Activated CD4-positive, CD25-positive, alpha-beta regulatory T cell treated with anti-CD3 and anti-CD28 coated beads, Interleukin-2, amount 50 U/mL, for 16 hours (primary cell): ENCODE data around the gene LLCFC1.

Source experiments
- DNase-seq: peaks from one replicate; pipeline ENCODE4 v3.0.0-alpha.2; 2020; ENCODE audit warnings: low read depth, low spot score

LLCFC1 gene

DNA sequence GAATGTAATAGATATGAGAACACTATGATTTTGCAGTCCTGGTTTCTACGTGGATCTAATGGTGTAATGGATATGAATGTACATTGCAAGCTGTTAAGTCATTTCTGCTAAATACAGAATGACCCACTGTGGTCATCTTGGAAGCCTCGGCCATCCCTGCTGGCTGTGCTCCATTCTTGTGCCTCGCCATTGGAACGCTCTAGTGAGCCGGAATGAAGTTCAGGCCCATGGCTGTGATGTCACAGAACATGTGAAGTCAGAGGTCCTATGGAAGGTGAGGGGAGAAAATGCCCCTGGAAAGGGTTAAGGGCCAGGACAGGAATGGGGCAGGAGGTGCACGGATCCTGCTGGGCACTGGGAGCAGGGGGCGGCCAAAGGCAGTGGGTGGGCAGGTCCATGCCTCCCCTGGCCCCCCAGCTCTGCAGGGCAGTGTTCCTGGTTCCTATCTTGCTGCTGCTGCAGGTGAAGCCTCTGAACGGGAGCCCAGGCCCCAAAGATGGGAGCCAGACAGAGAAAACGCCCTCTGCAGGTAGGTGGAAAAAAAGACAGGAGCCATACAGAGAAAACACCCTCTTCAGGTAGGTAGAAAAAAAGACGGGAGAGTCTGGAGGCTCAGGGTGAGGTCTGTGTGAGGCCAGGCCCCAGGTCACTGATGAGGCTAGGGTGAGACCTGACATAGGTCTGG is at the start of gene LLCFC1:
TSS of gene LLCFC1 (plus strand) at position 259 of the 685 bp plus-strand sequence. CDS start at position 397, 138 bp downstream.
- DNase-seq: no peak

DNA sequence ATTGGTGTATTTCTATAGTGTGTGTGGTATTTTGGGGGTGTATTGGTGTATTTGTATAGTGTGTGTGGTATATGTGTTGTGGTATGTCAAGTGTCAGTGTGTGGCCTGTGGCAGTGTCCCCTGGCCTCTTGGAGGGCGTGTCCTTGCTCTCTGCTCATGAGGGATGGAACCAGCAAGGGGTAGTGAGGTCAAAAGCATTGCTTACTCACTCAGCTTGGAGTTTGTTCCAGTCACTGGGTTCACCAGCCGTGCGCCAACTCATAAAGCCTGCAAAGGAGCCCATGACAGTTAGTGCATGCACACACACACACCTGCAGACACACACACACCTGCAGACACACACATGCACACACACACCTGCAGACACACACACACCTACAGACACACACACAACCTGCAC is 49.5 kb upstream of the LLCFC1 start:
- DNase-seq: no peak

DNA sequence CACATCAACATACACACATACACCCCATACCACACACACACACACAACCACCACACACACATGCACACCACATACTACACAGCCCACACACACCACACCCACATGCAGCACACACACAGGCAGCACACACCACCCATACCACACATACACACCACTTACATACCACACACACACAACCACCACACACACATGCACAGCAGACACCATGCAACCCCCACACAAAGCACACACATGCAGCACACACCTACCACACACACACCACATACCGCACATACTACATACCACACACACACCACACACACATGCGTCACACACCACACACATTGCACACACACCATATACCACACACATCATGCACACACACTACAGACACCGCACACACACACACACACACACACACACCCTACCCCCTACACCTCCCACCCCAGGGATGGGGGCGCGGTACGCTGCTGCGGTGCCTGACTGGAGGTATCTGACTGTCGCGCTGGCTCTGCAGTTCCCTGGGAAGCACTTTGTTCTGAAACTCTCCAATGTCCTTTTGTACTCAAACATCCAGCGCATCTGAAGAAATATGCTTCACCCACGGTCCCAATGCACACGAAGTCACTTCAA is 48.3 kb upstream of the LLCFC1 start:
- DNase-seq: no peak

DNA sequence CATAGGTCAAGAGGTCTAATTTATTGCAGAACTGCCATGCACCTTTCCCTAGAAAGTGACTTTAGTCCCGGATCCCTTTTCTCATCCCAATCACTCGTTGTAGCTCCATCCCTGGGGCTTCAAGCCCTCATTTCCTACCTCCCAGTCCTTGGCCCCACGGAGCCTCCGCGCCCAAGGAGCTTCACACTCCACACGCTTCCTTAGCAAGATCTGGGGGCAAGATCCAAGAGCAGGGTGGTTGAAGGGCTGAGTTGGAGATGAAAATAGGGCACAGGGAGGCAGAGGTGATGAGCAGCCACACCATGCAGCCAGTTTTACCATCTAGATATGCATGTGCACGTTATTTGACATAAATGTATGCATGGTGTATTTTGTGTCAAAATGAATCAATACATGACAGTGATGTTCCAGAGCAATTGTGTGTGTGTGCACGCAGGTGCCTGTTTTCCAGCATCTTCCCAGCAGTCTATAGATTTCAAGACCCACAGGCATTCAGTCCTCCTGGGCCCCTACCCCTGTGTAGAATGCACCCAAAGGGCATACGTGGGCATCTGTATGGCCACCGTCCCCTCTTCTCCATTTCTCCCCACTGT is 47.7 kb upstream of the LLCFC1 start:
- DNase-seq: no peak

DNA sequence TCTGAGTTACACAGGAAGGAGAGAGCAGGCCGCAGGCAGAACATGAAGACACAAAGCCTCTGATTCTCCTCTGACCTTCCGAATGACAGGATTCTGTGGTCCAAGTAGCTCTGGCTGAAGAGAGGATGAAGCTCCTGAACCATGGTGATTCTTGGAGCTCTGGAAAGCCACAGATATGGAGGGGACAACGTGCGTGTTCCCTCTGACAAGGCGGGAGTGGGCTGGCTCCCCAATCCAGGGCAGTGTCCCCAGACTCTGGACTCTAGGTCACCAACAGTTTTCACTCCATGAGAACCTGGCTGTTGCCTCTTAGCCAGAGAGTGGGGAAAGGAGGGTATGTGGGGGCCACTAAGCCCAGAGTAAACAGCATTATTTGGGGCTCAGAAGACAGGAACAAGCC is 46.3 kb upstream of the LLCFC1 start:
- DNase-seq: no peak

DNA sequence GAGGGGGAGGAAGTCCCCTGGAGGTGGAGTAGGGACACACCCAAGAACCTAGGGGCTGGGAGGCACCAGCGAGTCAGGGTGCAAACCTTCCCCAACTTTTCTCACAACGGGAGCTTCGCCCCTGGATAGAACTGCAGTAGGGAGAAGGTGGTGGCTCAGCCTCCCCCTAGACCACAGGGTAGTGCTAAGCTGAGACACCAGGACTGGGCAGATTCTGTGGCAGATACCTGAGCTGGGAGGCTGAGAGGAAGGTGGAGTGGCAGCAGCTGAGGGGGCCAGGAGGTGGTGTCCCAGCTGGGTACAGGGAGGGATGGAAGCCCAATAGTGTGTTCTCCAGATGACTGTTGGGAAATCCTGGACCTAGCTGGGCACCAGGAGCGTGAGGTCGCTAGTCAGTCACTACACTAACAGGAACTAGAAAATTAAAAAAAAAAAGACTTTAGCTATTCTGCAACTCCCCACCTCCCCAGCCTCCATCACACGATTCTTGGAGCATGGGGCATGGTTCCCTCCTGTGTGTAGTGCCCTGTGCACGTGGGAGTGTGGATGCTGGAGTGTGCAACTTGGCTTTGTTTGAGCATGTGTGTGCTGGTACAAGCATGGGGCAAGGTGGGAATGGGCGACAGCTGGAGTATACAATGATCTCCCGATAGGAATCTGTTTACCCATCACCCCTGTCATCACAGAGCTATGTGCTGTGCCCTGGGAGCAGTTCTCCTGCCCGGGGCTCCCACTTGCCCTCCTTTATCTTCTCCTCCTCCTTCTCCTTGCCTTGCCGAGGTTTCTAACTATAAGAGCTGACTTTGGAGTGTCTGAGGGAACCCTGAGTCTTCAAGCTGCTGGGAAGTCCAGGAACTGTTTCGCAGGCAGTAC is 44.9 kb upstream of the LLCFC1 start:
- DNase-seq: no peak

DNA sequence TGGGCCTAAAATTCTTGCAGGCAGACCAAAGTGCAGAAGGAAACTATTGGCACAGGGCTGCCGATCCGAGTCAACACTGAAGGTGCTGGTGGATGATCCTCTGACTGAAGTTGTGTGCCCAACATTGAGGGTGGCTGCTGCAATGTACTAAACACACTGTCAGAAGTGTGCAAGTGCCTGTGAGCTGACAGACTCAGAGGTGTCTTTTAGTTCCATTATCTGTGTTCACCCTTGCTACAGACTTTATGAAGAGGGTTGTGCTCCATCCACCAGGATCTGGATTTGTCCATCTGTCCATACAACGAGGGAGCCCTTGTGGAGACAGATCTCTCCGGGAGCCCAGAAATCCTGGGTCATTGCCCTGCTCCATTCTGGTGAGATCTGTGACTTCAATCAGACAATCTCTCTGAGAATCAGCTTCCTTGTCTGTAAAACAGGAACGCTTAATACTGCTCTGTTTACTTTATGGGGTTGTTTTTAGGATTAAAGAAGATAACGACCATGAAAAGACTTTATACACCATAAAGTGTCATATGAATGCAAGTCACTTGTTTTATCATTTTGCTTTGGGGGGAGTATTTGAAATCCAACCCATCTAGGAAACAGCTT is 44.2 kb upstream of the LLCFC1 start:
- no peak for DNase-seq

DNA sequence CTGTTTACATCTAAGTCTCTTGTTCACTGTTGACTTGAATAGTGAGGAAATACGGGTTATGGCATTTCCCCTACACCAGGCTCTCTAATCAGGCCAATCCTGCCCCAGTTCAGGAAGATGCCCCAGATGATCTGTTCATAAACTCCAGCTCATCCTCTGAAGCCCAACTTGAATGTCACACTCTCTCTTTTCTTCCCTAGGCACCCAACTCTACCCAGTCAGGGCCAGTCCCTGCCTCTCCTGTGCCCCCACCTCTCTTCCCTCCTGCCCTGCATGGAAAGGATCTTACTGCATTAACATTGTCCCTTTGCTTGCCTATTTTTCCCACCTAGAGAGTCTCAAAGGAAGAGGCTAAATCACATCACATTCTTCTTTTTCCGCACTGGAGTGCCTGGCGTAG is 43.1 kb upstream of the LLCFC1 start:
- no peak for DNase-seq

DNA sequence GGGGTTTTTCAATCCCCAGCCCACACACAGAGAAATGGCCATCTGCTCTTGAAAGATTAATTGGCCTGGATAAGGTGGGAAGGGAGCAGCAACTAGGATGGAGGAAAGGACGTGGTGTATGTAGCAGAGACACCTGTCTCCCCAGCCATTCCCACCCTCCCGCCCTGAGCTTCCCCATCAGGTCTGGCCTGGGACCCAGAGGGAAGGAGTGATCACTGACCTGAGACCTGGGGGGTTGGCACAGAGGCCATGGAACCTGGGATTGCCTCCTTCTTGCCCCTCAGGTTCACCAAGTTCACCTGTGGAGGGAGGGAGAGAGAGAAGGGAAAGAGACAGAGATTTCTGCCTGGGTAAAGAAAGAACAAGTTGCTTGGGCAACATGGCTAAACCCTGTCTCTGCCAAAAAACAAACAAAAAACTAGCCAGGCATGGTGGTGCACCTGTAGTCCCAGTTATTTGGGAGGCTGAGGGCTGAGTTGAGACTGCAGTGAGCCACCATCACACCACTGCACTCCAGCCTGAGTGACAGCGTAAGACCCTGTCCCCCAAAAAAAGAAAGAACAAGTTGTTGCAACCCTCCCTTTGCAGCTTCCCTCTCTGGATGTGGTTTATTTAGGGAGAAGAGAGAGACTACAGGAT is 42.4 kb upstream of the LLCFC1 start:
- no peak for DNase-seq

DNA sequence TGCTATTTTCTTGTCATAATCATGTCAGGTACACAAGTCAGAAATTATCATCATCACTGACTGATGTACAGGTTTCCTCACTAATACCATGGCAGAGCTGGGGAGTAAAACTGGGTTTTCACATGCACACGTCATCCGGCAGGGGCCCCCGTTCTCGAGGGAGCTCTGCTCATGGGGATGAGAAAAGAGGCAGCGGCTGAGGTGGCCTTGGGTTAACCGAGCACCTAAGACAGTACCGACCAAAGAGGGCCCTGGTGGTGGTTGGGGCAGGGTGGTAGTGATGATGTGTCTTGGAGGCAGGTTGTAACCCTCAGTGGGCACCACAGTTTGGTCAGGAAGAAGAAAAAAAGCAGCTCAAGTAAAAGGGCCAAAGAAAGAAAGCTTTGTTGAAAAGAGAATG is 41.6 kb upstream of the LLCFC1 start:
- DNase-seq: no peak

DNA sequence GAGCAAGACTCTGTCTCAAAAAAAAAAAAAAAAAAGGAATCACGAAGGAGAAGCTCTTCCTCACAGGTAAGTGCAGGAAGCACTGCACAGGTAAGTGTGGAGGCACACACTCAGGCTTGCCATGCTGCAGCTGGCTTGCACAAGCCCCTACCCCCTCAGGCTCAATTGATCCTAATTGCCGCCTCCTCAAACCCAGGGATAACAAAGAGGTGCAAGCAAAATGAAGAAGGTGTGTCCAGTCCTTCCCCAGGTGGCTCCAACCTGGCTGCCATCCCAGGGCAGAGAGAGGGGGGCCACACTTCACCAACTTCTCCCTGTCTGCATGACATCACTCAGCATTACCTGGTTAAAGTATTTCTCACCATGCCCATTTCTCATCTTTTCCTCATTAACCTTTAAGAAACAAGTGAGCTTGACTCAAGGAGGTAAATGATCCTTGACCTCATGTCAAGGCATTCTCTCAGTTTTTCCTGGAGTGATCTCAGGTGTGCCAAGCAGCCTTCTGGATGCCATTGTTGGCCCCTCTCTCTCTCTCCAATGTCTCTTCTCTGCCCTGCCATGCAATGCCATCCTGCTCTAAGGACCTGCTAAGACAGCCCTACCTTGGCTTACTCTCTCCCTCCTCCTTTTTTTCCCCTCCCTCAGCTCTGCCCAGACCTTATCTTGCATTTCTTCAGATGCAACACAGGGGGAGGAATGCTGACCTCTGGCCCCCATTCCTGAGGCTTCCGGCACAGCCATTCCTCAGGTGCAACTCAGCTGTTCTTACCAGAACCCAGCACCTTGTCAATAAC is 40.7 kb upstream of the LLCFC1 start:
- DNase-seq: no peak

DNA sequence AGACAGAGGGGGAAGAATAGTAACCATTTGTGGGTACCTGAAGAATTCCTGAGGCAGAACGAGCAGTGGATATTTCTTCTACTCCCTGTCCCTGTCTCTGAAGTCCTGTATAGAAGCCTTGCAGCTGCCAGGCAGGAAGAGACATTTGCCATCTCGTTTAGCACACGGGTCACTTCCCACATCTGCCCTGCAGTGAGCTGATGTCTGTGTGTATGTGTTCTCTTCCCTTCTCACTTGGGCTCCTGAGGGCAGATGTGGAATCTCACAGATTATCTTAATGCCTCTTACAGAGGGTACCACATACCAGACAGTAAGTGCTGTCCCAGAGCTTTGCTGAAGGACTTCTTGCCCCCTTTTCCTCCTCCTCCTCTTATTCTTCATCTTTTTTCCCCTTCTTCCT is 39.6 kb upstream of the LLCFC1 start:
- DNase-seq: no peak

DNA sequence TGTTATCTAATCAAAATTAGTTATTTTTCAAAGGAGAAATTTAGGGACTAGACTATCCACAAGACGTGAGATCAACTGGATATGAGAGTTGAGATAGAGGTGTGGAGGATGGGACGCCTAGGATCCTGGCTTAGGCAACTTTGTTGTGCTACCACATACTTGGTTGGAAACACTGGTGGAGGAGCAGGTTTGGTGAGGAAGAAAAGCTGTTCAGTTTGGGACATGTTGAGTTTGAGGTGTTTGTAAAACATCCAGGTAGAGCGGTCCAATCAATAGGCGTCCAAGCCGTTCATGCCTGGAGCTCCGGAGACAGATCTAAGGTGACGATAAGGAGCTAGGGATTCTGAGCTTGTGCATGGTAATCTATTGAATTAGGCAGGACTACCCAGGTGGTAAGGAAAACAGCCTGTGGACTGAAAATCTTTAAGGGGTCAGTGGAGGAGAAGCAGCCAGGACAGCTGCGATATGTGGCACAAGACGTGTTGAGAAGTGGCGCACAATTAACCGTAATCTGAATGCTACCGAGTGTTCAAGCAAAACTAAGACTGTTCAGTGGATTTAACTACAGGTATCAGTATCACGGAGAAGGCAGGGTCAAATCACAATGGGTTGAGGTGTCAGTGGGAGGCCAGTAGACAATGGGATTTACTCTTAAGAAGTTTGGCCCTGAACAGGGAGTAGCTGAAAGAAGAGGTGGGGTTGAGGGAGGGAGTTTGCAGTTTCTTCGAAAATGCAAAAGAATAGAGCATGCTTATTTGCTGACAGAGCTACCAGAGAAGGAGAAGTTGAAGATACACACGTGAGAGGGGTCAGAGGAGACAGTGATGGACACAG is 37.6 kb upstream of the LLCFC1 start:
- no peak for DNase-seq

DNA sequence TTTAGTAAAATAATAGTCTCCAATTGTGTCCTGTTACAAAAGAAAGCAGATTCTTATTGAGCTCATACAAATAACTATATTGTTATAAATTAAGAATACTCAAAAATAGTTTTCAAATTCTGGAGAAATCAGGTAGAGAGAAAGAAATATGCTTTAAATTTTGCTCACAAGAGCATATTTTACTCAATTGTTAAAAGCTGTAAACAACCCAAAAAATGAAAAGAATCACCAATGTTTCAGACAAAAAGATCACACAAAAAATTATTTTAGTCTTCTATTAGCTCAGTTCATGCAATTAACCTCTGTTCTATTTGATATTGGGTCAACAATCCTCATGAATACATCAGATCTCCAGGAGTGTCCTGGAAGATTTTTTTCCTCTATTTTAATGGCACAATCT is 35.2 kb upstream of the LLCFC1 start:
- DNase-seq: no peak

DNA sequence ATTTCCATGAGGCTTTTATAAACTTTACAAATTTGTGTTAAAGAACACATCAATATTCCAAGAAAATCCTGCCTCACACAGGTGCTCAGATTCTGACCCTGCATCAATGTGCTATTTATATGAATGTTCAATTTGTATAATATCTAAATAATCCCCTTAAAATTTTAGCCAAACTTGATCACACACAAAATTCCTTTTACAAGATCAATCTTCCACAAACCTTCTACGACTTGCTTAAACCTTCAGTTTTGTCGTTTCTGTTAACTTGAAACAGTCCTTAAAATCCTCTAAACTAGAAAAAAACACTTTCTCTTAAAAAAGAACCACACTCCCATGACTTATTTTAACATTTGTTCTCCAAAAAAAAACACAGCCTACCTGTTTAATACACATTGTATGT is 33.5 kb upstream of the LLCFC1 start:
- DNase-seq: no peak

DNA sequence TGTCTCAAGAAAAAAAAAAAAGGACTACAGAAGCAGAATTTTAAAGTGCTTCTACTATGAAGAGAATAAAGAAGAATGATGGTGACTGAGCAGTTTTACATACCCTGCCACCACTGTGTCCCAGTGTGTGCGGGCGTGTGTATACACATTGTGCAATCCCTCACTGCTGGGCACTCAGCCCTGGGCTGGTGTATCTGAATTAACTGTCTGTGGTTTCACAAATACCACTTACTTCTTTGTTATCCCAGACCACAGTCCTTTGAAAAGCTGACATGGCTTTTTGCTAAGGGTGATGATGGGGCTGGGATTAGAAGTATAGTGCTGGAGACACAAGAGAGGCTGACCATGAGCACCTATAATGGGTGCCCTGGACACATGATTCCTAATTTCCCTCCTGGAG is 32.6 kb upstream of the LLCFC1 start:
- no peak for DNase-seq

DNA sequence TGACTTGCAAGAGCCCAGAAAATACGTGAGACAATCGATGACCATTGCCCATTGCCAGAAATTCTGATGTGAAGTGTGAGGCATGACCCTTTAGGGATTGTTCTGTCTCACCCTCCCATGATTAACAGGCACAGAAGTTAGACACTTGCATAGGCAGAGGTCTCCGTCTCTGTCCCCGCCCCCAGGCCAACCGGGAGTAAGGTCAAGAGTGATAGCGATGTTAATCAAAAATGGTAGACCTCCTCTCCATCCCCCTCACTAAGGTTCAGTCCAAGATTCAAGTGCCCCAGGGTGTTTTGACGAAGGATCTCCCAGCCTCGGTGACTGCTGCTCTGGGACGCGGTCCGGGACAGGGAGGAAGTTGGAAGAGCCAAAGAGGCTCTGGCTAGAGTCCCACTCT is 31.0 kb upstream of the LLCFC1 start:
- no peak for DNase-seq

DNA sequence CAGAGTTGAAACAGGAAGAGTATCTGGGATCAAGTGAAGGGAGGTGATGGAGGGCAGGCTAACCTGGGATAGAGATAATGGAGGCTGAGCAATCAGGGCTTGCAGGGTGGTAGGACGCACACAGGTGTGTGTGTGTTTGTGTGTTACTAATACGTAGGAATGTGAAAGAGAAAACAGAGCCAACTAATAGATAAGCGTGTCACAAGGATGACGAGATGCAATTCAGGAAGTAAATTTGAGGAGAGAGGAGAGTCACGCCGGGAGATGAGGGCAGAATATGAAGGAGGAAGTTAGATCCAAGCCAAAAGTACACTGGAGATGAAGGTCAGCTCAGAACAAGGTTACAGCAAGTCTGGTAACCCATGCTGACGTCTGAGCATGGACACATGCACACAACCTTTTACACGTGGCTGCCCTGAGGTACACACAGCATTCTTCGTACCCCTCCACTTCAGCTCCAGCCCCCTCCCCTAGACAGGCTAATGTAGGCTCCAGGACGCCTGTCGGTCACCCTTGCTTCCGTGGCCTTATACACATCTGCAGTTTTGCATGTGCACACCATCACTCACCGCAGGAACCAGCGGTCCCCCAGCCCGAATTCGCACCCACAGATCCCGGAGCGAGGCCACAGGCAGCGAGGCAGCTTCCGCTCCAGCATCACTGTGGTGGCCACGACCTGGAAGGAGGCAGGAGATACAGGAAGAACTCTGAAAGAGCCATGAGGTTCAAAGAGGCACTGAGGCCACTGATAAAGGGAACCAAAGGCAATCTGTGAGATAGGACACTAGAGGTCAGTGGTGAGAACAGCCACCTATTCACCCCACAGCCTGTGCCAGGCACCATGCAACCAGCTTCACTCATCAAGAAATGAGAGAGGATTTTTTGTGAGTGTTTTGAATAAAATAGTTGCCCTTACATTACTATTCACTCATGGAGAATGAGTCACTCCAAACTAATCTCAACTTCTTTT is 30.1 kb upstream of the LLCFC1 start:
- DNase-seq: no peak

DNA sequence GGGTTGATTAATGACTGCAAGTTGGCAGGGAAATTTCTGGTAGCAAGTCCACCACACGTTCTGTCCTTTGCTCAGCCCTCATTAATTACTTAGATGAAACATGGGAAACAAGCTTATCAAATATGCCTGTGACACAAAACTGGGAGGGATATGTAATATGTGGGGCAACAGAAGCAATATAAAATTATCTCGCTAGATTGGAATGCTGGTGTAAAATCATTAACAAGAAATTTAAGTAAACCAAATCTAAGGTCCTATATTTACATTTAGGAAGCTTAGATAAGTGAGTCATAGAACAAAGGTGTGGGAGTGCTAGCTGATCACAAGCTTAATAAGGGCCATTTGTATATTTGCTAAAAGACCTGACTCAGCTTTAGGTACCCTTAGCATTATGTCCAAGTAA is 29.3 kb upstream of the LLCFC1 start:
- no peak for DNase-seq
